Lower leg skin (tissue), 4 donors: ENCODE measurements around the gene CEP55. TPM values are rescaled to one million over a fixed set of nuclear protein-coding genes. Genes with fewer than 3 reads are reported as not detected.
A peak's percentile ranks its signal among the peaks of the same experiment; 100 is the strongest.

Experiments used
- DNase-seq, 2 donors: peaks; one replicate each; pipeline ENCODE4 v3.0.0-alpha.2; 2019; ENCODE audit warnings: low spot score in 2 of 2
- H3K4me3 ChIP-seq: fragments of 200-600 bp; sonication (generic); 2 replicates; pipeline ENCODE4 v1.5.1; 2017; ENCODE audit warnings: mild to moderate bottlenecking, low read depth; ENCODE audit not compliant: poor library complexity, severe bottlenecking
- POLR2A ChIP-seq, 2 donors: fragments of 450-650 bp; IDR thresholded peaks; one replicate each; pipeline ENCODE4 v1.6.1; 2016 to 2017; ENCODE audit warnings: antibody characterized with exemption in 2 of 2, mild to moderate bottlenecking in 1 of 2, moderate library complexity in 1 of 2
- WGBS, 2 donors: methylation state at CpG; one replicate each; pipeline ENCODE4 v1.1.5; 2018; 5-methylcytosine and 5-hydroxymethylcytosine counted together
- intact Hi-C: fragments of 100-400 bp; cut with DNase I; formaldehyde crosslinking; loops from one replicate; pipeline ENCODE4 v1.15.0; 2023; ENCODE audit warnings: low total_unique reads
- total RNA-seq, 4 donors: library from RNA; depleted of rRNA; stranded (reverse); fragments of >200 nt; gene quantifications; one replicate each; pipeline ENCODE4 v1.1.0, GENCODE V29; 2016
- TF ChIP-seq, protein P1 (sequence below), 3 donors: fragments of 450-650 bp; IDR thresholded peaks; one replicate each; pipeline ENCODE4 v1.5.1; 2016; ENCODE audit warnings: antibody characterized with exemption in 3 of 3, mild to moderate bottlenecking in 3 of 3, moderate library complexity in 2 of 3

CEP55 gene
- total RNA-seq, result 1 to 10 TPM in 3 of 4 donors, under 1 TPM in 1; 0.29 to 3.3 (median 1.7) TPM

DNA sequence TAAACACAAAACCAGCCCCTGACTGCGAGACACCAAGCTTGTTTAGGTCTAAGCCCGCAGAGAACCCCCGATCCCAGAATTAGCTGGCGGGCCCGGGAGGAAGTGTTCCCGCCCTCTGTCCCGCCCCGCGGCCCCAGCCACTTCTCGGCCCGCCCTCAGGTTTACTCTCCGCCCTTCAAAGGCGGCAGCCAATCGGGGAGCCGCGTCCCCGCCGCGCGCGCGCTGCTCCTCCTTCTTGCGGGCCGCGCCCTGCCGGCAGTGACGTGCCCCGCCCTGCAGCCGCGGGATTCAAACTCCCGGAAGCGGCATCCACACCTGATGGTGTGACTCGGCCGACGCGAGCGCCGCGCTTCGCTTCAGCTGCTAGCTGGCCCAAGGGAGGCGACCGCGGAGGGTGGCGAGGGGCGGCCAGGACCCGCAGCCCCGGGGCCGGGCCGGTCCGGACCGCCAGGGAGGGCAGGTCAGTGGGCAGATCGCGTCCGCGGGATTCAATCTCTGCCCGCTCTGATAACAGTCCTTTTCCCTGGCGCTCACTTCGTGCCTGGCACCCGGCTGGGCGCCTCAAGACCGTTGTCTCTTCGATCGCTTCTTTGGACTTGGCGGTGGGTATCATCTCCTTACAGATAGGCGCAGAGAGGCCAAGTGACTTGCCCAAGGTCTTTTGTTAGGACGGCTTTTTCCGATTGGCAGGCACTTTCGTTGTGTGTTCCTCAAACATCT is at the start of gene CEP55:
Gene CEP55 (plus strand): TSS at position 291 of the 720 bp plus-strand sequence. CDS start 3,440 bp downstream, outside the sequence.
- TF ChIP-seq, protein P1, sequence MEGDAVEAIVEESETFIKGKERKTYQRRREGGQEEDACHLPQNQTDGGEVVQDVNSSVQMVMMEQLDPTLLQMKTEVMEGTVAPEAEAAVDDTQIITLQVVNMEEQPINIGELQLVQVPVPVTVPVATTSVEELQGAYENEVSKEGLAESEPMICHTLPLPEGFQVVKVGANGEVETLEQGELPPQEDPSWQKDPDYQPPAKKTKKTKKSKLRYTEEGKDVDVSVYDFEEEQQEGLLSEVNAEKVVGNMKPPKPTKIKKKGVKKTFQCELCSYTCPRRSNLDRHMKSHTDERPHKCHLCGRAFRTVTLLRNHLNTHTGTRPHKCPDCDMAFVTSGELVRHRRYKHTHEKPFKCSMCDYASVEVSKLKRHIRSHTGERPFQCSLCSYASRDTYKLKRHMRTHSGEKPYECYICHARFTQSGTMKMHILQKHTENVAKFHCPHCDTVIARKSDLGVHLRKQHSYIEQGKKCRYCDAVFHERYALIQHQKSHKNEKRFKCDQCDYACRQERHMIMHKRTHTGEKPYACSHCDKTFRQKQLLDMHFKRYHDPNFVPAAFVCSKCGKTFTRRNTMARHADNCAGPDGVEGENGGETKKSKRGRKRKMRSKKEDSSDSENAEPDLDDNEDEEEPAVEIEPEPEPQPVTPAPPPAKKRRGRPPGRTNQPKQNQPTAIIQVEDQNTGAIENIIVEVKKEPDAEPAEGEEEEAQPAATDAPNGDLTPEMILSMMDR (IDR thresholded peaks at IDR 0.05), result no peak
- TF ChIP-seq POLR2A (IDR thresholded peaks at IDR 0.05), result no peak
- intact Hi-C loops, result no loop called here
- peak; percentile 93 to 99 for DNase-seq
- 1 to 3% methylated on average over 34 to 64 of the region's 68 CpGs for WGBS, 2 donors
- peak within 1 kb of the TSS; percentile 34 for H3K4me3 ChIP-seq

DNA sequence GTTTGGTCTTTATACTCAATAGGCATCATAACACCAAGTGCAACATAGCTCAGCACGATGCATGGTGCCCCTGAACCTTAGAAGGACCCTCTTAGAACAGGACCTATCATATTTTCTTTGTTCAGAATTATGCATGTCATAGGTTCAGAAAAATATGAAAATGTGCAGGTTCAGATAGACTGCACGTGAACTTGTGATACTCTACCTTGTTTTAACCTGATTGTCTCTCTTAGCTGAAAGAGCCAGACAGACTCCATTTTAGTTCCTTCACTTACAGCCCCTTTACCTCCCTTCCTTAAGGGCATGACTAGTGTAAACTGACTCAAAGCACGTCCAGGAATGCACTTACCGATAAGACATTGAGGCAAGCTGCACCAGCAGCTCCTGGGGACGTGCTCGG is 49.4 kb upstream of the CEP55 start:
- H3K4me3 ChIP-seq, result no peak overlapping the region
- WGBS, 2 donors, result 70 to 73% methylated on average over 6 of the region's 6 CpGs
- intact Hi-C loops, result no loop called here
- no peak for DNase-seq
- no peak for TF ChIP-seq POLR2A (IDR thresholded peaks at IDR 0.05)
- TF ChIP-seq, protein P1 (IDR thresholded peaks at IDR 0.05), result no peak

DNA sequence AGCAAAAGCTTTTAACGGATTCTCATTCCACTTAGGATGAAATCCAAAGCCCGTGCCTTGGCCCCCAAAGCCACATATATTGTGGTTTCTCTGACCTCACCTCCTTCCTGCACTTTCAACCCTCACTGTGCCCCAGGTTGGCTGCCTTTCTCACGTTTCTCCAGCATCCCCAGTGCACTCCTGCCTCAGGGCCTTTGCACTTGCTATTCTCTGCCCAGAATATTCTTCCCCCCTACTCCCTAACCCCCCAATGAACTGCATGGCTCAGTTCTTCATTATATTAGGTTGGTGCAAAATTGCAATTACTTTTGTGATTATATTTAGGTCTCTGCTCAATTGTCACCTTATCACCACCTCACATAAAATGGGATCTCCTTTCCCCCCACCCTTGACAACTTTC is 48.4 kb upstream of the CEP55 start:
- TF ChIP-seq, protein P1 (IDR thresholded peaks at IDR 0.05), result no peak
- TF ChIP-seq POLR2A (IDR thresholded peaks at IDR 0.05), result no peak
- no peak overlapping the region for H3K4me3 ChIP-seq
- DNase-seq, result no peak
- WGBS, 2 donors, result 59 to 68% methylated on average over 3 of the region's 3 CpGs
- intact Hi-C loops, result no loop called here

DNA sequence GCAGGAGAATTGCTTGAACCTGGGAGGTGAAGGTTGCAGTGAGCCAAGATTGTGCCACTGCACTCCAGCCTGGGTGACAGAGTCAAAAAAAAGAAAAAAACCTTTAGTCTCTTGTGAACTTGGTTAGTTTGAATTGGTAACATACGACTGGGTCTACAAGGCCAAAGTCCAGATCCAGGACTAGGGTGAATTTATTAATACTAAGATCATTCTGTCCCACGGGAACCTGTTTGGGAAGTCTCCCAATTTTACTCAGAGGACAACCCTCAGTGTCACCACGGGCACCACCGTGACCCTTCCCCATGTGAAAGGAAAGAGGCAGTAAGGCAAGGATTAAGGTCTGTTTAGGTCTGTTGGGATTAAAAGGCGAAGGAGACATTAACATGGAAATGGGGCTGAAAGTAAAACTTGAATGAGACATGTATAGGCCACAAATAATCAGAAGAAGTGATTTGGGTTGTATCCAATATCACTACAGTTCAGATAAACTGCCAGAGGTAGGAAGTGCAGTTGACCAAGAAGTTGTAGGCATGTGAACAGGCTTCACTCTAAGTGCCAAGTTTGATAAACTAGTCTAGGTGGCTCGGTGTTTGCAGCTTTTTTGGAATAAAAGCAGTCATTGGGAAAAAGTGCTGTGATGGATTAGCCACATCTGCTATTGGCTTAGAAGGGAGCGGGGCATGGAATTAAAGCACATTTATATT is 45.0 kb upstream of the CEP55 start:
- intact Hi-C loops, result no loop called here
- TF ChIP-seq, protein P1 (IDR thresholded peaks at IDR 0.05), result no peak
- TF ChIP-seq POLR2A (IDR thresholded peaks at IDR 0.05), result no peak
- DNase-seq, result no peak
- WGBS, 2 donors, result 72 to 76% methylated on average over 7 of the region's 7 CpGs
- H3K4me3 ChIP-seq, result no peak overlapping the region

DNA sequence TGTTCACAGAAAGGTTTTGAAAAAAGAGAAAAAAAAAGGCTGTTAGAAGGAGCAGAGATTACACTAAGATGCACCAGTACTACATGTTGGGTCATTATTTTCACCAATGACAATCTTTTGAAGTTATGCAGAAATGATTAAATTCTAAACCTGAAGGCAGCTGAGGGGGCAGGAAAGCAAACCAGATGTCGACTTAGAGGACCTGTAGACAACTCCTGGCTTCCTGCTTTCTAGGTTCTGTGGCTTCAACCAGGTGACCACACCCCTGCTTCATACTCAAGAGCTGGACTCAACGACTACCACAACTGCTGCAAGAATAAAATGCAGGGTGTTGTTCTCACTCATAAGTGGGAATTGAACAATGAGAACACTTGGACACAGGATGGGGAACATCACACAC is 44.3 kb upstream of the CEP55 start:
- TF ChIP-seq POLR2A (IDR thresholded peaks at IDR 0.05), result no peak
- TF ChIP-seq, protein P1 (IDR thresholded peaks at IDR 0.05), result no peak
- 51 to 52% methylated on average over 2 of the region's 2 CpGs for WGBS, 2 donors
- intact Hi-C loops, result no loop called here
- H3K4me3 ChIP-seq, result no peak overlapping the region
- no peak for DNase-seq
